H9 (cell line): ENCODE results near the gene TNFAIP3. TPM values are rescaled to one million over a fixed set of nuclear protein-coding genes. Genes with fewer than 3 reads are reported as not detected.

Experiments
- DNase-seq: peaks from one replicate; pipeline ENCODE4 v3.0.0-alpha.2; 2017
- H2AFZ ChIP-seq: one replicate; pipeline ENCODE4 v1.6.1; 2013; ENCODE audit warnings: mild to moderate bottlenecking, low read length, control low read depth, moderate library complexity
- H2AK5ac ChIP-seq: 2 replicates; pipeline ENCODE4 v1.6.1; 2013; ENCODE audit warnings: low read length, control low read depth, mixed read lengths; ENCODE audit not compliant: insufficient read length
- H2BK120ac ChIP-seq: one replicate; pipeline ENCODE4 v1.6.1; 2013; ENCODE audit warnings: low read depth, mild to moderate bottlenecking, low read length, control low read depth, inconsistent platforms; ENCODE audit not compliant: poor library complexity, severe bottlenecking
- H2BK12ac ChIP-seq: 2 replicates; pipeline ENCODE4 v1.6.1; 2013; ENCODE audit warnings: low read length, control low read depth, mixed read lengths, low read depth; ENCODE audit not compliant: insufficient read length
- H2BK15ac ChIP-seq: 2 replicates; pipeline ENCODE4 v1.6.1; 2013; ENCODE audit warnings: low read depth, low read length, control low read depth
- H2BK20ac ChIP-seq: one replicate; pipeline ENCODE4 v1.6.1; 2013; ENCODE audit warnings: low read depth, mild to moderate bottlenecking, low read length, control low read depth, inconsistent platforms; ENCODE audit not compliant: poor library complexity, severe bottlenecking
- H2BK5ac ChIP-seq: 2 replicates; pipeline ENCODE4 v1.6.1; 2013; ENCODE audit warnings: low read length, control low read depth, mixed read lengths; ENCODE audit not compliant: insufficient read length
- H3K14ac ChIP-seq: 2 replicates; pipeline ENCODE4 v1.6.1; 2013; ENCODE audit warnings: low read length, control low read depth; ENCODE audit not compliant: insufficient read depth
- H3K18ac ChIP-seq: 2 replicates; pipeline ENCODE4 v1.6.1; 2013; ENCODE audit warnings: low read depth, mild to moderate bottlenecking, mixed read lengths, low read length, control low read depth; ENCODE audit not compliant: insufficient read length
- H3K23ac ChIP-seq: 2 replicates; pipeline ENCODE4 v1.6.1; 2013; ENCODE audit warnings: low read length, control low read depth, mixed read lengths, low read depth; ENCODE audit not compliant: insufficient read length
- H3K23me2 ChIP-seq: 2 replicates; pipeline ENCODE4 v1.6.1; 2013; ENCODE audit warnings: low read depth, mild to moderate bottlenecking, mixed read lengths, low read length, control low read depth; ENCODE audit not compliant: insufficient read length, poor library complexity, severe bottlenecking
- H3K27ac ChIP-seq: 2 replicates; pipeline ENCODE4 v1.5.1; 2013; ENCODE audit warnings: low read length, control low read depth, mixed read lengths, low read depth; ENCODE audit not compliant: insufficient read length
- H3K27me3 ChIP-seq: 2 replicates; pipeline ENCODE4 v1.6.1; 2013; ENCODE audit warnings: low read length, control low read depth, inconsistent platforms; ENCODE audit not compliant: insufficient read depth
- H3K4ac ChIP-seq: 2 replicates; pipeline ENCODE4 v1.6.1; 2013; ENCODE audit warnings: low read depth, mild to moderate bottlenecking, control low read depth, inconsistent platforms, low read length, moderate library complexity
- H3K4me1 ChIP-seq: 2 replicates; pipeline ENCODE4 v1.6.1; 2013; ENCODE audit warnings: low read length, control low read depth, inconsistent platforms; ENCODE audit not compliant: insufficient read depth
- H3K4me2 ChIP-seq: 2 replicates; pipeline ENCODE4 v1.6.1; 2013; ENCODE audit warnings: low read length, control low read depth, mixed read lengths; ENCODE audit not compliant: insufficient read length, insufficient read depth
- H3K56ac ChIP-seq: 2 replicates; pipeline ENCODE4 v1.6.1; 2013; ENCODE audit warnings: low read depth, mild to moderate bottlenecking, mixed read lengths, low read length, control low read depth; ENCODE audit not compliant: insufficient read length
- H3K79me1 ChIP-seq: 2 replicates; pipeline ENCODE4 v1.6.1; 2013; ENCODE audit warnings: low read depth, mild to moderate bottlenecking, moderate library complexity, low read length, control low read depth, inconsistent platforms; ENCODE audit not compliant: insufficient read depth, poor library complexity, severe bottlenecking
- H3K79me2 ChIP-seq: 2 replicates; pipeline ENCODE4 v1.6.1; 2013; ENCODE audit warnings: low read length, control low read depth, inconsistent platforms; ENCODE audit not compliant: insufficient read depth
- H3K9ac ChIP-seq: 2 replicates; pipeline ENCODE4 v1.6.1; 2013; ENCODE audit warnings: low read length, control low read depth, mixed read lengths; ENCODE audit not compliant: insufficient read length; ENCODE audit errors: extremely low read depth
- H3K9me3 ChIP-seq: one replicate; pipeline ENCODE4 v1.6.1; 2013; ENCODE audit warnings: low read depth, low read length, inconsistent platforms; ENCODE audit not compliant: control insufficient read depth
- H3T11ph ChIP-seq: one replicate; pipeline ENCODE4 v1.6.1; 2013; ENCODE audit warnings: mild to moderate bottlenecking, low read length, control low read depth, inconsistent platforms
- H4K20me1 ChIP-seq: one replicate; pipeline ENCODE4 v1.6.1; 2013; ENCODE audit not compliant: control insufficient read depth, insufficient read length, insufficient read depth
- H4K5ac ChIP-seq: 2 replicates; pipeline ENCODE4 v1.6.1; 2013; ENCODE audit warnings: low read depth, mild to moderate bottlenecking, mixed read lengths, low read length, control low read depth; ENCODE audit not compliant: insufficient read length
- H4K8ac ChIP-seq: replicated peaks from 2 replicates; pipeline ENCODE4 v1.6.1; 2013; ENCODE audit warnings: low read length, control low read depth, mixed read lengths, low read depth; ENCODE audit not compliant: insufficient read length
- H4K91ac ChIP-seq: 2 replicates; pipeline ENCODE4 v1.6.1; 2013; ENCODE audit warnings: low read depth, mild to moderate bottlenecking, moderate library complexity, mixed read lengths, low read length, control low read depth; ENCODE audit not compliant: insufficient read length
- H3K27ac Mint-ChIP-seq, 3 experiments: 2 replicates in 2 of 3; 3 replicates in 1 of 3; pipeline ENCODE4 v1.8.0; 2020 to 2021; ENCODE audit warnings: mixed read lengths in 3 of 3, mild to moderate bottlenecking in 1 of 3, moderate library complexity in 1 of 3
- H3K27me3 Mint-ChIP-seq: 2 replicates; pipeline ENCODE4 v1.8.0; 2021; ENCODE audit warnings: low read depth, mild to moderate bottlenecking, moderate library complexity, mixed read lengths
- H3K36me3 Mint-ChIP-seq, 3 experiments: 2 replicates in 2 of 3; 3 replicates in 1 of 3; pipeline ENCODE4 v1.8.0; 2020 to 2021; ENCODE audit warnings: low read depth in 3 of 3, mixed read lengths in 3 of 3; ENCODE audit not compliant: insufficient read depth in 1 of 3
- H3K4me1 Mint-ChIP-seq, 2 experiments: 2 replicates each; pipeline ENCODE4 v1.8.0; 2020; ENCODE audit warnings: mixed read lengths in 2 of 2
- H3K4me3 Mint-ChIP-seq, 2 experiments: 2 replicates in 1 of 2; 3 replicates in 1 of 2; pipeline ENCODE4 v1.8.0; 2020 to 2021; ENCODE audit warnings: mild to moderate bottlenecking in 2 of 2, mixed read lengths in 2 of 2, moderate library complexity in 1 of 2
- H3K9me3 Mint-ChIP-seq, 2 experiments: 2 replicates in 1 of 2; 3 replicates in 1 of 2; pipeline ENCODE4 v1.8.0; 2020; ENCODE audit warnings: mild to moderate bottlenecking in 2 of 2, mixed read lengths in 2 of 2, moderate library complexity in 1 of 2
- CTCF ChIP-seq: fragments of 200-600 bp; sonication (generic); conservative IDR thresholded peaks from 3 replicates; pipeline ENCODE4 v1.8.0; 2021; ENCODE audit warnings: antibody characterized with exemption, mild to moderate bottlenecking
- WGBS: extraction: QIAGEN DNeasy Blood & Tissue Kit; methylation state at CpG from one replicate; pipeline ENCODE4 v1.1.7; 2013; ENCODE audit warnings: missing lambda C conversion rate, low lambda C conversion rate, mixed read lengths; ENCODE audit not compliant: insufficient read length; ENCODE audit errors: extremely low coverage; 5-methylcytosine and 5-hydroxymethylcytosine counted together
- total RNA-seq: library from RNA; stranded (reverse); gene quantifications from 2 replicates; pipeline ENCODE4 v1.2.1, GENCODE V29; 2021

Gene TNFAIP3
- total RNA-seq, 1 experiment from 2014 or later: 3.7 TPM

DNA sequence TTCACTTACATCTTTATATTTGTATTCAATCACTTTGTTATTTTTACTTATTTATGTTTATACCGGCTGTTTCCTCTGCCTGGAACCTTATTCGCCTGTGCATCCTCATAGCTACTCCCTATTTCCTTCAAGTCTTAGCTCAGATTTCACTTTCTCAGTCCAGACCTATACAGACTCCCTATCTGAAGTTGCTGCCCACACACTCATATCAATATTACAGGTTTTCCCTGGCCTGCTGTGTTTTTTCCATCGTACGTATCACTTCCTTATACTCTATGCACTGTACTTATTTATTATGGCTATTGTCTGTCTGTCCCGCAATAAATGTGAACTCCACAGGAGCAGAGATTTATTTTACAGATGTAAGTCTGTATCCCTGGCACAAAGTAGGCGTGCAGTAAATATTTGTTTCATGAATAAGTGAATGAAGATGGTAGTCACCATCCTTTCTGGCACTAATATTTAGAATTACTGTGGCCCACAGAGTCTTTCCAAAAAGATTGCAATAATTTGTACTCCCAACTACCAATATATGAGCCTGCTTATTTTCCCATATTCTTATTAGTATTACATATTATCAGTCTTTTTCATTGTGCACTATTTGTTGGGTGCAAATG lies 64.9 kb downstream of the TNFAIP3 start:
- Histone ChIP-seq H3K79me2 (no peaks in the 10 kb centered on the region), H3K27ac (no peak overlapping the region), H3K4me1 (0 out of 2 replicates have a peak, but pooled peaks cover 2% of the 10 kb centered on the region), H3K23me2 (no peaks in the 10 kb centered on the region), H3K27me3 (no peaks in the 10 kb centered on the region), H3K79me1 (no peaks in the 10 kb centered on the region), H3K9me3 (no peaks in the 10 kb centered on the region), H2BK12ac (no peak overlapping the region), H2BK15ac (no peak overlapping the region), H3T11ph (no peak overlapping the region), H2AK5ac (no peak overlapping the region), H3K4ac (no peak overlapping the region), H3K56ac (no peak overlapping the region), H3K4me2 (no peak overlapping the region), H4K20me1 (no peaks in the 10 kb centered on the region), H2AFZ (no peak overlapping the region), H3K9ac (no peak overlapping the region), H3K23ac (no peak overlapping the region), H2BK20ac (no peak overlapping the region), H4K91ac (no peak overlapping the region), H2BK5ac (no peak overlapping the region), H2BK120ac (no peak overlapping the region), H3K18ac (no peak overlapping the region), H3K14ac (no peak overlapping the region), H4K8ac (no peak overlapping the region), H4K5ac (no peak overlapping the region)
- no peak for DNase-seq
- Mint-ChIP-seq H3K4me3 (no peak overlapping the region), H3K36me3 (no peaks in the 10 kb centered on the region), H3K9me3 (peaks cover 2 to 8% of the 10 kb centered on the region in 2 experiments; a peak in 2 of 5 replicates), H3K27me3 (peaks cover 2% of the 10 kb centered on the region; the same call in 1 of the 2 replicates), H3K27ac (no peak overlapping the region), H3K4me1 (peaks cover 9% of the 10 kb centered on the region in 2 experiments)
- TF ChIP-seq CTCF: no peak
- WGBS: no CpG with 5 or more reads among the region's 6 CpGs

Other genes with a start within 250 kb of the TNFAIP3 start
- gene PERP, start 240.2 kb downstream of the TNFAIP3 start, total RNA-seq: 28.7 and 28.9 TPM in 2 replicates